ENCODE measurements around the gene NCOR2. TPM values are rescaled to one million over a fixed set of nuclear protein-coding genes. Genes with fewer than 3 reads are reported as not detected.

NCOR2 gene
- 125 and 128 TPM in 2 replicates for total RNA-seq

GRCh38 chr12:124566997-124567672, at the start of gene NCOR2:
TSS of gene NCOR2 (minus strand) at chr12:124567612. CDS start at chr12:124495251, 72,361 bp downstream.
- intact Hi-C loops (cut with micrococcal nuclease) = loop anchor here (1.0 to 5.0 kb wide), 8 partner anchors 21 to 295 kb away; partner anchors contain the start of gene SCARB1
- no peaks in the 10 kb centered on the region for H3K36me3 Mint-ChIP-seq (ENCODE audit: low read depth)
- H3K27me3 Mint-ChIP-seq = peaks cover 2% of the 10 kb centered on the region
- peak within 1 kb of the TSS; percentile 95 for H3K4me3 Mint-ChIP-seq
- H3K4me1 Mint-ChIP-seq = peaks cover 15% of the 10 kb centered on the region
- peak; percentile 86 for DNase-seq
- peak within 1 kb of the TSS; percentile 89 for H3K27ac Mint-ChIP-seq
- H3K9me3 Mint-ChIP-seq = no peaks in the 10 kb centered on the region

DNA sequence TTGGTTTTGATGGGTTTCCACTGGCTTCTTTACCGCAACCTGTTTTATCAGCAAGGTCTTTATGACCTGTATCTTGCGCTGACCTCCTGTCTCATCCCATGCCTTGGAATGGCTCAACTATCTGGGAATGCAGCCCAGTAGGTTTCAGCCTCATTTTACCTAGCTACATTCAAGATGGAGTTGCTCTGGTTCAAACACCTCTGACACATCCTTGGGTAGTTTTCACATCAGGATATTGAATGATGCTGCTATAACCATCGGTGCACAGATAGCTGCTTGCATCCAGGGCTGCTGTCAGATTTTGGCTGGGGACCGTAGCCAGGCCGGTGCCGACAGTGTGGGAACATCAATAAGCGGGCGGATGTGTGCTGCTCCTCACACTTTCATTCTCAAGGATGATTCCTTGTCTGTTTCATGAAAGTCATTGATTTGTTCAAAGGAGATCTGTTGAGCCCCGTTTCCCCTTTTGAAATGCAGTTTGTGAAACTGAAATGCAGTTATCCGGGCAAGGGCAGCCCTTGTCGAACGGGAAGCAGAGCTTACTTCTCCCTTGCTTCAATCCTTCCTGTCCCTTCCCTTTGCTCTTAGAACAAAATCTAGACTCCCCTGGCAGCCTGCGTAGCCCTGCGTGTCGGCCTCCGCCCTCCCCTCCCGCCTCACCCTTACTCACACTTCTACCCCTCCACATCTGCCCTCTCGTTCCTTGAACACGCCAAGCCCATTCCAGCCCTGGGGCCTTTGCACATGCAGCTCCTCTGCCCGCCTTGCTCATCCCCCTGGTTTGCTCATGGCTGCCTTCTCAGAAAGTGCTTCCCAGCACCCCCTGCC, 49.2 kb upstream of the NCOR2 start:
- Mint-ChIP-seq H3K4me3 (no peak overlapping the region), H3K27me3 (no peaks in the 10 kb centered on the region), H3K27ac (no peak overlapping the region)

DNA sequence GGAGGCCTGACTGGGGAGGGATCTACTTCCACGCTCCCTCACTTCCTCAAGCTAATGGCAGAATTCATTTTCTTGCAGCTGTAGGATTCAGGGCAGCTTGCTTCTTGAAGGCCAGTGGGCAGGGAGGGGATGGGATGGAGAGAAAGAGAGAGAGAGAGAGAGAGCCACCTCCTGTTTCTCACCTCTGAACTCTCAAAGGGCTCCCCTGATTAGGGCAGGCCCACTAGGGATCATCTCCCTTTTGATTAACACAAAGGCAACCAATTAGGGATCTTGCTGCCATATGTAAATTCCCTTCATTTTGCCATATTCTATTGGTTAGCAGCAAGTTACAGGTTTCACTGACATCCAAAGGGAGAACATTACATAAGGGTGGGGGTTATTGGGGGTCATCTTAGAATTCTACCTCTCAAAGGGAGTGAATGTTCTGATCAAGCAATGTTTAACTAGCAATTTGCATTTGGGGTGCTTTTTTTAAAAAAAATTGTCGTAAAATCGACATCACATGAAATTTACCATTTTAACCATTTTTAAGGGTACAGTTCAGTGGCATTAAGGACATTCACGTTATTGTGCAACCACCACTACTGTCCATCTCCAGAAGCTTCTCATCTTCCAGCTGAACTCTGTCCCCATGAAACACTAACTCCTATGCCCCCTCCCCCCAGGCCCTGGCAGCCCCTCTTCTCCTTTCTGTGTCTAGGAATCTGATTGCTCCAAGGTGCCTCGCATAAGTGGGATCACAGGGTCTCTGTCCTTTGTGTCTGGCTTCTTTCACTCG, 47.3 kb upstream of the NCOR2 start:
- intact Hi-C loops (cut with micrococcal nuclease) = no loop called here
- no peak for DNase-seq
- H3K27ac Mint-ChIP-seq = no peak overlapping the region
- H3K36me3 Mint-ChIP-seq (ENCODE audit: low read depth) = no peaks in the 10 kb centered on the region
- peaks cover 2% of the 10 kb centered on the region for H3K4me1 Mint-ChIP-seq
- peaks cover 4% of the 10 kb centered on the region for H3K9me3 Mint-ChIP-seq
- peaks cover 1% of the 10 kb centered on the region for H3K27me3 Mint-ChIP-seq
- H3K4me3 Mint-ChIP-seq = no peak overlapping the region

More for the DNA sequence above, 49.2 kb upstream of the NCOR2 start:
- no peaks in the 10 kb centered on the region for H3K36me3 Mint-ChIP-seq (ENCODE audit: low read depth)
- no peak for DNase-seq
- H3K4me1 Mint-ChIP-seq = no peaks in the 10 kb centered on the region
- intact Hi-C loops (cut with micrococcal nuclease) = no loop called here
- H3K9me3 Mint-ChIP-seq = peaks cover 4% of the 10 kb centered on the region

DNA sequence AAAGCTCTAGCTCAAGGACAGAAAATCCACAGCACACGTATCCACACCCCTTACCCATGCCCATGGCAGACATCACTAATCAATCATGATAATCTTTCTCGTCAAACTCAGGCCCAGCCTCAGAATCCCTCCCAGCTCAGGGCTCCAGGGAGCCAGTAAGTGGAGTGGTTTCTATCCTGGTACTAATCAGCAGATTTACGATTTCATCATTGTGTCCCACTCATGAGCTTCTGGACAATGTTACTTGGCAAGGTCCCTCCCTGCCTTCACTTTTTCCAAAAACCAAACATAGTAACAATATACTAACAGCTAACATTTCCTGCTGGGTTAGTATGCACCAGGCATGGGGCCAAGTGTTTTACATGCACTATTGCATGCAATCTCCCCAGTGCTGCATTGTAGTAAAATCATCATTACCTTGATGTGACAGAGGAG, 45.8 kb upstream of the NCOR2 start:
- Mint-ChIP-seq H3K9me3 (no peaks in the 10 kb centered on the region), H3K4me1 (peaks cover 13% of the 10 kb centered on the region), H3K27me3 (peaks cover 11% of the 10 kb centered on the region), H3K4me3 (no peak overlapping the region), H3K36me3 (ENCODE audit: low read depth) (no peaks in the 10 kb centered on the region), H3K27ac (no peak overlapping the region)
- intact Hi-C loops (cut with micrococcal nuclease) = no loop called here
- DNase-seq = no peak

DNA sequence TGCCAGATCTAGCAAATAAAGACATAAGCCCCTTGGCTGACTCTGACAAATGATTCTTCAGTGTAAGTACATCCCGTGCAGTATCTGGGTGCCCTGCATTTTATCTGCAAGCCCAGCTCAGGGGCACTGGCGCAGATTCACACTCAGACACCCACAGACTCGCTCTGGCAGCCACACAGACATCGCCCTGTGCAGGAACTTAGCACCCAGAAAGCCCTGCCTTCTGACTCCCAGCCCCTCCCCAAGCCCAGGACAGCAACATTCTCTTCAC, 44.9 kb upstream of the NCOR2 start:
- peaks cover 14% of the 10 kb centered on the region for H3K27me3 Mint-ChIP-seq
- no peaks in the 10 kb centered on the region for H3K9me3 Mint-ChIP-seq
- intact Hi-C loops (cut with micrococcal nuclease) = no loop called here

DNA sequence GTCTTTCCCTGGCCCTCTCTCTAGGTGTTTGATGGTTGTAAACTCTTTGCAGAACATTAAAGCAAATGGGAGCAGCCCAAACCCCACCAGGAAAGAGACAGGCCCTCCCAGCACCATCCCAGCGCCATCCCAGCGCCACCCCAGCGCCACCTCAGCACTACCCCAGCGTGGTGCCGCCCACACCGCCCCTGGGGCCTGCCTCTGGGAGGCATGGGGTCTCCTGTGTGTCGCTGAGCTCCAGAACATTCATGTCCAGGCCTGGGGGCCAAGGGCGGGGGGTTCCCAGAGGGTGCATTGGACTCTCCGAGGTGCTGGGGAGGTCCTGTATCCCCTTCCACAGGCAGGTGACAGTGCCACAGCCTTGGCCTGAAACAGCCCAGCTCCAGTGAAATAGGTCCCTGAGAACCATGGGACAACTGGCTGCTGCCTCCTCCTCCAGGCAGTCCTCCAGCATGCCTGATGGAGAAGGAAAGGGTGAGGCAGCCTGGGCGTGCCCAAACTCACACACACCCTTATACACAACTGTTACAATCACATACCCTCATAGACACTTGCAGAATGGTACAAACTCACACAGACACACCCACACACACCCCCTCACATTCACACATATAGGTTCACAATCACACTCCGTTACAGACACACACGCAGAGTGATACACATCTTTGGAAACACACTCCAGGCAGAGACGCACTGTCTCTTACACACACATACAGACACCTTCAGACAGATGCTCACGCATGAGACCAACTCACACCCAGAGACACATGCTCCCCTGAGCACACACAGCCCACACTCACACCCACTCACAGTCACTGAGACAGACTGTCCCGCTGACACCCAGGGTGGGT, 44.4 kb upstream of the NCOR2 start:
- intact Hi-C loops (cut with micrococcal nuclease) = no loop called here
- DNase-seq = no peak
- H3K27me3 Mint-ChIP-seq = peaks cover 17% of the 10 kb centered on the region
- H3K4me3 Mint-ChIP-seq = no peak overlapping the region
- H3K36me3 Mint-ChIP-seq (ENCODE audit: low read depth) = no peaks in the 10 kb centered on the region
- no peak overlapping the region for H3K27ac Mint-ChIP-seq
- H3K4me1 Mint-ChIP-seq = peaks cover 13% of the 10 kb centered on the region
- H3K9me3 Mint-ChIP-seq = no peaks in the 10 kb centered on the region

More for the DNA sequence above, 44.9 kb upstream of the NCOR2 start:
- peaks cover 13% of the 10 kb centered on the region for H3K4me1 Mint-ChIP-seq
- DNase-seq = no peak
- no peak overlapping the region for H3K4me3 Mint-ChIP-seq
- no peaks in the 10 kb centered on the region for H3K36me3 Mint-ChIP-seq (ENCODE audit: low read depth)
- H3K27ac Mint-ChIP-seq = no peak overlapping the region

- Mint-ChIP-seq H3K27me3 (peaks cover 17% of the 10 kb centered on the region), H3K4me3 (no peak overlapping the region)
- DNase-seq = no peak
These were observed 43.5 kb upstream of the NCOR2 start for GRCh38 chr12:124610629-124611558.

GRCh38 chr12:124610021-124610612, 42.7 kb upstream of the NCOR2 start:
- no peaks in the 10 kb centered on the region for H3K36me3 Mint-ChIP-seq (ENCODE audit: low read depth)

More at GRCh38 chr12:124610629-124611558, 43.5 kb upstream of the NCOR2 start:
- H3K27ac Mint-ChIP-seq = no peak overlapping the region
- H3K4me1 Mint-ChIP-seq = peaks cover 13% of the 10 kb centered on the region
- intact Hi-C loops (cut with micrococcal nuclease) = no loop called here
- no peaks in the 10 kb centered on the region for H3K9me3 Mint-ChIP-seq
- no peaks in the 10 kb centered on the region for H3K36me3 Mint-ChIP-seq (ENCODE audit: low read depth)

DNA sequence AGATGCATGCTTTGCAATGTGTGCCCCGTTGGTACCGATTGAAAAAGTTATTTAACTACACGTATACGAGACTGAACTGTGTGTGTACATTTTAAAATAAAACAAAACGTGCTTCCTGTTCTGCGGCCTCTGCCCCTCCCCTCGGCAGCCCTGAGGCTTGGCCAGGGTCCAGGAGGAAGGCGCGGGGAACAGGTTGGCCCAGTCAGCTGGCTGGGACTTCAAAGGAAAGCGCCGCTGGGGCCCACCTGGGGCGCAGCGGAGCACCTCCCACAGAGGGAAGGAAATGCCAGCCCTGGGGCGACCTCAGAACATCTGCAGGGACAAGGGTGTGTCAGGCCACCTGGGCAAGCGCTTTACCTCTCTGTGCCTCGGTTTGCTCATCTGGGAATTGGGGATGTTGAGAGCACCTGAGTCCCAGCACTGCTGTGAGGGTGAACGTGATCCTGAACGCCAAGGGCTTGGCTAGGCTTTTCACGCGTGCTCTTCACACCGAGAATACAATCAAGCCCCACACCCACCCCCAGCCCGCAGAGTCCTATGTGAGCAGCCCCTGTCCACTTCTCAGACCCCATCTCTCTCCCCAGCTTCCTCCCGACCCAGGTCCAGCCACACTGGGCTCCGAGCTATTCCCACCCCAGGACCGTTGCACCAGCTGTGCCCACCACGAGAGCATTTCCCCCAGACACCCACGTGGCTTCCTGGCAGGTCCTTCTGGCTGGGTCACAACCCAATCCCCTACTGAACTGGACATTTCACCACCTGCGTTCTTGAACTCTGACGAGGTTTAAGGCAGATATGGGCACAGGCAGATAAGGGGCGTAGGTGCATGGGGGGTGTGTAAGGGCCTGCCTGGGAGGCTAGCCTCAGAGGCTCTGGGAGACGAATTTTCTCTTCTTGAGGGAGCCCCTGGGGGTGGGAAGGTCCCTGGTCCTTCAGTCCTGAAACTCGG, 41.9 kb upstream of the NCOR2 start:
- no peaks in the 10 kb centered on the region for H3K36me3 Mint-ChIP-seq (ENCODE audit: low read depth)
- peaks cover 17% of the 10 kb centered on the region for H3K27me3 Mint-ChIP-seq
- intact Hi-C loops (cut with micrococcal nuclease) = no loop called here
- peak; percentile 84 for DNase-seq
- H3K27ac Mint-ChIP-seq = no peak overlapping the region
- H3K4me1 Mint-ChIP-seq = peaks cover 13% of the 10 kb centered on the region
- H3K9me3 Mint-ChIP-seq = no peaks in the 10 kb centered on the region
- H3K4me3 Mint-ChIP-seq = peak overlapping the region; percentile 66

More at GRCh38 chr12:124610021-124610612, 42.7 kb upstream of the NCOR2 start:
- DNase-seq = no peak
- no peaks in the 10 kb centered on the region for H3K9me3 Mint-ChIP-seq
- peaks cover 13% of the 10 kb centered on the region for H3K4me1 Mint-ChIP-seq
- H3K4me3 Mint-ChIP-seq = no peak overlapping the region
- H3K27ac Mint-ChIP-seq = no peak overlapping the region
- H3K27me3 Mint-ChIP-seq = peaks cover 17% of the 10 kb centered on the region
- intact Hi-C loops (cut with micrococcal nuclease) = no loop called here

GRCh38 chr12:124608450-124608870, 41.0 kb upstream of the NCOR2 start:
- Mint-ChIP-seq H3K36me3 (ENCODE audit: low read depth) (no peaks in the 10 kb centered on the region), H3K4me3 (peak overlapping the region; percentile 66), H3K9me3 (no peaks in the 10 kb centered on the region), H3K27me3 (peaks cover 17% of the 10 kb centered on the region), H3K27ac (no peak overlapping the region), H3K4me1 (peaks cover 13% of the 10 kb centered on the region)
- intact Hi-C loops (cut with micrococcal nuclease) = no loop called here
- DNase-seq = no peak

GRCh38 chr12:124607681-124608425, 40.4 kb upstream of the NCOR2 start:
- no peaks in the 10 kb centered on the region for H3K9me3 Mint-ChIP-seq
- H3K36me3 Mint-ChIP-seq (ENCODE audit: low read depth) = no peaks in the 10 kb centered on the region
- peaks cover 17% of the 10 kb centered on the region for H3K27me3 Mint-ChIP-seq
- intact Hi-C loops (cut with micrococcal nuclease) = no loop called here
- H3K4me3 Mint-ChIP-seq = no peak overlapping the region
- H3K27ac Mint-ChIP-seq = no peak overlapping the region
- no peak for DNase-seq
- H3K4me1 Mint-ChIP-seq = peaks cover 13% of the 10 kb centered on the region
